Mesodermal cell (in vitro differentiated cells): ENCODE measurements around the gene VRK1.

Source experiments
- H3K27ac ChIP-seq: 2 replicates; pipeline ENCODE4 v1.7.0; 2013; ENCODE audit warnings: mild to moderate bottlenecking, low read depth, low read length, moderate library complexity; ENCODE audit not compliant: severe bottlenecking
- H3K36me3 ChIP-seq: 2 replicates; pipeline ENCODE4 v1.7.1; 2013; ENCODE audit warnings: mild to moderate bottlenecking, low read length, moderate library complexity; ENCODE audit not compliant: control insufficient read depth, insufficient read depth
- H3K4me1 ChIP-seq: one replicate; pipeline ENCODE4 v1.7.1; 2013; ENCODE audit warnings: mild to moderate bottlenecking, low read length; ENCODE audit not compliant: insufficient read depth, control insufficient read depth, poor library complexity, severe bottlenecking
- H3K4me3 ChIP-seq: 2 replicates; pipeline ENCODE4 v1.7.0; 2013; ENCODE audit warnings: low read length, control low read depth, mild to moderate bottlenecking; ENCODE audit not compliant: insufficient read depth, poor library complexity, severe bottlenecking; ENCODE audit errors: extremely low read depth
- H3K9me3 ChIP-seq: 2 replicates; pipeline ENCODE4 v1.7.1; 2013; ENCODE audit warnings: mild to moderate bottlenecking, low read length, moderate library complexity; ENCODE audit not compliant: control insufficient read depth
- WGBS, 2 experiments: methylation state at CpG; one replicate each; pipeline ENCODE4 v1.1.5; 2013; ENCODE audit warnings: missing lambda C conversion rate in 2 of 2; ENCODE audit not compliant: insufficient coverage in 2 of 2; 5-methylcytosine and 5-hydroxymethylcytosine counted together

The VRK1 gene

DNA sequence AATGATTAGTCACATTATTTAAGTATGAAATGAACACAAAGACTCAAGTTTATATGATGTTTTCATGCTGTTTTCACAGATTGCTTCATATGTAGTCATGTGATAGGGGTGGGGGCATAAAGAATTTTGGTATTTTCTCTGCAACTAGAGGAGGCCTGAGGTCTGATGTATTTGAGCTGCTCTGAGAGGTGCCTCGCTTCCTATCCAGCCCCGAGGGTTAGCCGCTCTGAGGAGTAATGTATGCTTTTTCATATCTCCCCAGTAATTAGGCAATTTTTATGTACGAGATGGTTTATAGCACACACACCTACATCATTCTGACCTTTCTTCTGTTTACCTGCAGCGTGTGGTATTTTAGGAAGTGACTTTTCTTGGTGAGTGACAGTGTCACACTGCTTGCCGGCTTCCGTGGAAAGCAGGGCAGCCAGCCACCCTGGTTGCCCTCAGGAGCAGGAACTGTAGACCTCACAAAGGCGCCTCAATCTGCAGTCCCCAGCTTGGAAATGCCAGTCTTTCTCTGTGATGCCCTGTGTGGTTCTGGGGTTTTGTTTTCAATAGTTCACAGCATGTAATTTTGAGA, 106.4 kb downstream of the VRK1 start:
- Histone ChIP-seq H3K4me1 (no peaks in the 10 kb centered on the region), H3K9me3 (no peaks in the 10 kb centered on the region), H3K27ac (no peak overlapping the region), H3K4me3 (no peak overlapping the region), H3K36me3 (no peaks in the 10 kb centered on the region)
- 92 to 96% methylated on average over 4 of the region's 8 CpGs for WGBS, 2 experiments

DNA sequence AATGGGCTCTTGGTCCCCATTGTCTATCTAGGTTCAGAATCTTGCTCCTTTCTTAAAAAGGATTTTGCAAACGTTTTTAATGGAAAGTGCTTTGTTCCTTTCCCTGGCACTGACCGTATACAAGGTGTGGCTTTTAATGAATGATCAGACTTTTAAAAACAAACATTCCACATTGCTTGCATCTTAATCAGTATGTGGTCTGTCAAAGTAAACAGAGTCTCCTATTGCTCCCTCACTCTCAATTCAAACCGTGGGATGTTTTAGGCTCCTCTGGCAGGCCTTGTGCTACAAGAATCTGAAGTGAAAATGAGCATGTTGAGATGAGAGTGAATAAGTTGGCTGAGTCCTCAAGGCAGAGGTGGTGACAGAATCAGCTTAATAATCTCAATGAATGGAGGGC, 107.0 kb downstream of the VRK1 start:
- Histone ChIP-seq H3K4me3 (no peak overlapping the region), H3K36me3 (no peaks in the 10 kb centered on the region), H3K9me3 (no peaks in the 10 kb centered on the region), H3K4me1 (no peaks in the 10 kb centered on the region), H3K27ac (no peak overlapping the region)
- no CpG with 5 or more reads among the region's 3 CpGs for WGBS, 2 experiments

DNA sequence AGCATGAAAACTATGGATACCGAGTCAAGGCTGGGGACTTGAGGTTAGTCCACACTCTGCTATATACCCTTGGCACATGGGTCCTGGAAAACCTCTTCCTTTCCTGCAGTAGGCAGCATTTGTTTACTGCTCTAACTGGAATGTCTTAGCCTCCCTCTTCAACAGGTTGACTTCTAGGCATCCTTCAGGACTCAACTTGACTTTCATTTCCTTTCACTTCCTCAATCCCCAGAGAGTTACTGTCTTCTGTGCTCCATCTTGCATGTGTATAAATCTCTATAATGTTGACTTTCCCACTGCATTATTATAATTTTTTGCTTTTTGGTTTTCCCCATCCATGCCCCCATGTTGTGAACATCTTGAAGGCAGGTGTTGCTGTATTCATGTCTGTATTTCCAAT, 107.9 kb downstream of the VRK1 start:
- 95 to 100% methylated on average over 1 of the region's 1 CpG for WGBS, 2 experiments
- peaks cover 8% of the 10 kb centered on the region for H3K9me3 ChIP-seq
- H3K27ac ChIP-seq, result no peak overlapping the region
- no peak overlapping the region for H3K4me3 ChIP-seq
- H3K4me1 ChIP-seq, result no peaks in the 10 kb centered on the region
- no peaks in the 10 kb centered on the region for H3K36me3 ChIP-seq

DNA sequence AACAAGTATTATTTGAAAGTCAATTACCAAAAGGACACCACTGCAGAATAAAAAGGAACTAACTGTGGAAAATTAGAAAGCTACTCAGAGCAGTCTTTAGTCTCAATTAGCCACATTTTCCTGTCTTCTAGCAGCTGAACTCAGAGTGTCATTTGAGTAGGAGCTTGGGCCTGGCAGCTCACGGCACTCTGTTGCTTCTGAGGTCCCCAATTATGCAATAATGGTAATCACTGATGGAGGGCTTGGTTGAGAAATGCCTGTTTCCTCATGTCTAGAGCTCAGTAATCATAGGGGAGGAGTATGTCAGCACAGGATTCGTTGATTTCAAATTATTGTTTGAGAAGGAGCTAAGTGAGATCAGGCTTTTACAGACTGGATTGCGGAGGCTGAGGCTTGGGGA, 108.6 kb downstream of the VRK1 start:
- no peak overlapping the region for H3K27ac ChIP-seq

DNA sequence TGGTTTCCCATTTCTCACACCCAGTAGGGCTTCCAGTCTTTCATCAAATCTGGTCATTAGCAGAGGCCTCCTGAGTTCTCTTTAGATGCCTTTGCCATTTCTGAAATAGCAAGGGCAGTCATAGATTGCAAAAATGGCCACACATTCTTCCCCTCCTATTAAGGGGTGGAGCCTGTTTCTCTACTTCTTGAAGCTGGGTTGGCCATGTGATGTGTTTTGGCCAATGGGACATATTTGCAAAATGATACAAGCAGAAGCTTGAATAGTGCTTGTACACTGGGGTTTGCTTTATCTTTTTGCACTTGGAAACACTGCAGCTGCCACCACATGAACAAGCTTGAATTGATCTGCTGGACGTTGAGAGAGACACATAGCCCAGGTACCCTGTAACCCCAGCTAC, 109.3 kb downstream of the VRK1 start:
- WGBS, 2 experiments, result 83 to 100% methylated on average over 1 of the region's 1 CpG
- Histone ChIP-seq H3K36me3 (no peaks in the 10 kb centered on the region), H3K27ac (no peak overlapping the region)

More for the DNA sequence above, 108.6 kb downstream of the VRK1 start:
- 89 to 96% methylated on average over 3 of the region's 3 CpGs for WGBS, 2 experiments
- Histone ChIP-seq H3K4me3 (no peak overlapping the region), H3K36me3 (no peaks in the 10 kb centered on the region), H3K9me3 (peaks cover 11% of the 10 kb centered on the region), H3K4me1 (no peaks in the 10 kb centered on the region)

DNA sequence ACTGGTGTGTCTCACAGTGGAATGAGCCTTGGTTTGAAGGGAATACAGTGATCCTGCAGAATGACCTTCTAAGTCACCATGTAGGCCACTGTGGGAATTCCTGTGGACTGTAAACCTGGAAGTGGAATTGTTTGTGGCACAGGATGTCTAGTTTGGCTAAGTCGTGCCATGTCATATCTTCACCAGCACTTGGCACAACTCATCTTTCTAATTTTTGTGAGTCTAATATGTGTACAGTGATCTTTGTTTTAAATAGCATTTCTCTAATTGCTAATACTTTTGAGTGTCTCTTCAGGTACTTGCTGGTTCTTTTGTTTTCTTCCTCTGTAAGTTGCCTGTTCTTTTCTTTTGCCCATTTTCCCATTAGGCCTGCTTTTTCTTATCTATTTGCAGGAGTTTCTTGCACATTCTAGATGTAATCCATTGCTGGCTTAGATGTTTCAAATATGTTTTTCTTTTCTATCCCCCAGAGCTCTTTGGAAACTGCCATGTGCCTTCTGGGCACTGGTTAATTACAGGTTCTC, 112.7 kb downstream of the VRK1 start:
- no peak overlapping the region for H3K27ac ChIP-seq
- no CpG with 5 or more reads among the region's 1 CpG for WGBS, 2 experiments

More for the DNA sequence above, 109.3 kb downstream of the VRK1 start:
- no peak overlapping the region for H3K4me3 ChIP-seq
- H3K9me3 ChIP-seq, result peaks cover 11% of the 10 kb centered on the region
- no peaks in the 10 kb centered on the region for H3K4me1 ChIP-seq

DNA sequence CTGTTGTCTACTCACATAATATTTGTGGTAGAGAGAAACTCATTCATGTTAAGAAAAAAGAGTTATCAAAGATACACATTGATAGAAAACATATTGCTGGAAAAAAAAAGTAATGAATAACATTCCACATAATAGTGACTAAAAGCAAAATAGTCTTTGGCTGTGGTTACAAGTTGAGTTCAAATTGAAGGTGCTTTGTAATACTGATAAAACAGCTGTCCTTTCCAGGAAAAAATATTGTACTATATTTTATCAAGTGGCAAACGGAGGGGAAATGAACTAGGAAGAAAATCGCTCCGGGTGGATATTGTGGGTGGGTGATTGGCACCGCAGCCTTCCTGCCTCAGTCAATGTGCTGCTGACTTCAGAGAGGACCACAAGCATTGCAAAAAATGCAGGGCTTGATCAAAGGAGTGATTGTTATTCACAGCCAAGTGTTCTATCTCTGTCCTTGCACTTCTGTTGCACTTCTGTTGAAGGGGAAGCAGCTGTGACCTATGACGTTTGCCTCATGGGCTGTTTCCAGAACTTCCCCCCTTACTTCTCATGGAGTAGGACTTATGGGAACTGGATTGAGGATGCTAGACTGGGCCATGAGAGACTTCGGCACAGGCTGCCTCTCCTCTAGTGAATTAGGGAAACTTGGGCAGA, 114.4 kb downstream of the VRK1 start:
- no peaks in the 10 kb centered on the region for H3K4me1 ChIP-seq
- 83 to 98% methylated on average over 2 to 5 of the region's 6 CpGs for WGBS, 2 experiments

More for the DNA sequence above, 112.7 kb downstream of the VRK1 start:
- peaks cover 11% of the 10 kb centered on the region for H3K9me3 ChIP-seq
- no peaks in the 10 kb centered on the region for H3K36me3 ChIP-seq
- H3K4me1 ChIP-seq, result no peaks in the 10 kb centered on the region
- H3K4me3 ChIP-seq, result no peak overlapping the region

DNA sequence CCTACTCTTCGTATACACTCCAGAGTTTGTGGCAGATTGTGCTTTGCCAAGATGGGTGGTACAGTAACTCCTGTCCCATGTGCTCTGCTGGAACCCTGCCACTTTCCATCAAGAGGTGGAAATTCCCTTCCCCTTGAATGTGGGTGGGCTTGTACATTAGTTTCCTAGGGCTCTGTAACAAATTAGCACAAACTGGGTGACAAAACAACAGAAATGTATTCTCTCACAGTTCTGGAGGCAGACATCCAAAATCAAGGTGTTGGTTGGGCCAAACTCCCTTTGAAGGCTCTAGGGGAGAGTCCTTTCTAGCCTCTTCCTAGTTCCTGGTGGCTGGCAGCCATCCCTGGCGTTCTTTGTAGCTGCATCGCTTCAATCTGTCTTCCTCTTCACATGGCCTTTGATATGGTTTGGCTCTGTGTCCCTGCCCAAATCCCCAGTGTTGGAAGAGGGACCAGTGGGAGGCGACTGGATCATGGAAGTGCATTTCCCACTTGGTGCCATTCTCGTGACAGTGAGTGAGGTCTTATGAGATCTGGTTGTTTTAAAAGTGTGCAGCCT, 117.5 kb downstream of the VRK1 start:
- Histone ChIP-seq H3K36me3 (no peaks in the 10 kb centered on the region), H3K4me3 (no peak overlapping the region), H3K27ac (no peak overlapping the region), H3K4me1 (no peaks in the 10 kb centered on the region), H3K9me3 (peaks cover 7% of the 10 kb centered on the region)
- 91 to 100% methylated on average over 1 to 5 of the region's 5 CpGs for WGBS, 2 experiments

More for the DNA sequence above, 114.4 kb downstream of the VRK1 start:
- Histone ChIP-seq H3K4me3 (no peak overlapping the region), H3K27ac (no peak overlapping the region), H3K36me3 (no peaks in the 10 kb centered on the region), H3K9me3 (peaks cover 11% of the 10 kb centered on the region)

DNA sequence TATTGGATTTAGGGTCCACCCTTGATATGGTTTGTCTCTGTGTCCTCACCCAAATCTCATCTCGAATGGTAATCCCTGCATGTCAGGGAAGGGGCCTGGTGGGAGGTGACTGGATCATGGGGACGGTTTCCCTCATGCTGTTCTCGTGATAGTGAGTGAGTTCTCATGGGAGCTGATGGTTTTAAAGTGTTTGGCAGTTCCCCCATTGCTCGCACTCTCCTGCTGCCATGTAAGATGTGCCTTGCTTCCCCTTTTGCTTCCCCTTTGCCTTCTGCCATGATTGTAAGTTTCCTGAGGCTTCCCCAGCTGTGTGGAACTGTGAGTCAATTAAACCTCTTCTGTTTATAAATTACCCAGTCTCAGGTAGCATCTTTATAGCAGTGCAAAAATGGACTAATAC, 118.3 kb downstream of the VRK1 start:
- Histone ChIP-seq H3K36me3 (no peaks in the 10 kb centered on the region), H3K27ac (no peak overlapping the region), H3K4me3 (no peak overlapping the region), H3K9me3 (no peaks in the 10 kb centered on the region), H3K4me1 (no peaks in the 10 kb centered on the region)
- WGBS, 2 experiments, result 73 to 88% methylated on average over 2 to 3 of the region's 4 CpGs

DNA sequence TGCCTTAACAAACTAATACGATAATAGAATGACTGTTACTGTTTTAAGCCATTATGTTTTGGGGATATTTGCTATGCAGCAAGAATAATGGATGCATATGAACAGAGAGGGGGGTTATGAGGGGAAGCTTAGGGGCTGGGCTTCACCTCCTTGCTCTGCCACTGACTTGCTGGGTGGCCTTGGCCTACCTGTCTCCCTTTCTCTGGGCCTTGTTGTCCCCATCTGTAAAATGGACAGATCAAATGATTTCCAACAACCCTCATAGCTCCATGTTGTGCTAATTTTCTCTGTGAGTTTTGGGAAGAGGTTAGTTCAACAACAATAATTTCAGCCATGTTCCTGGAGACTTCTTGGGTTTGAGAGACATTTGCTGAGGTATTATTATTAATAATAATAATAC, 119.6 kb downstream of the VRK1 start:
- 93 to 100% methylated on average over 1 of the region's 1 CpG for WGBS, 2 experiments
- Histone ChIP-seq H3K36me3 (no peaks in the 10 kb centered on the region), H3K4me1 (no peaks in the 10 kb centered on the region), H3K9me3 (no peaks in the 10 kb centered on the region), H3K4me3 (no peak overlapping the region), H3K27ac (no peak overlapping the region)

DNA sequence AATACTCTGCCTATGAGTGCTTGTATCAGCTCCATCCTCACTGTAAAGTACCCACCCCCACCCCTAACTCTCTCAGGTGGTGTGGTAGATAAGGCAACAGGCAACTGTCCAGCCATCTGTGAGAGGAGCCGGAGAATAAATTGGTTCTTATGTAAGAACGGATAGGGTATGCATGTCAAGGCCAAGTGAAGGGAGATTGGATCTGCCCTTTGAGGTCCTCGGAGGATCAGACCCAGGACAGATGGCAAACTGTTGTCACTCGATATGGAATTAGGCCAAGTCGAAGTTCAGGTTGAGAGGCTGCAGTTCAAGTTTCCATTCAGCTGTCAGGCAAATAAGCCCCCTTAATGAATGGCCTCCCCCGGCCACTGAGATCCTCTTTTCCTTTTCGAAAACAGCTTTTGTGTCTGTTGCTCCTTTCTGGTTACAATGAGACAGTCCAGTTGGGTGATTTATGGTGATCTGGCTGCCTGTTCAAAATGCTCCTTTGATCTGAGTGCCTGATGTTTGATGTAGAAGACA, 120.3 kb downstream of the VRK1 start:
- Histone ChIP-seq H3K36me3 (no peaks in the 10 kb centered on the region), H3K9me3 (no peaks in the 10 kb centered on the region), H3K4me1 (no peaks in the 10 kb centered on the region), H3K27ac (no peak overlapping the region), H3K4me3 (no peak overlapping the region)
- WGBS, 2 experiments, result 92 to 95% methylated on average over 6 to 7 of the region's 7 CpGs
